Measurements from ENCODE around the gene FAM120B.

Gene FAM120B

GRCh38 chr6:170448751-170449630 lies 142.4 kb downstream of the FAM120B start:
- Histone ChIP-seq H3K36me3 (ENCODE audit: insufficient read depth, low read length) (no peaks in the 10 kb centered on the region), H3K27ac (ENCODE audit: low read length) (no peak overlapping the region), H3K79me2 (ENCODE audit: insufficient read depth, low read length) (no peaks in the 10 kb centered on the region), H2AFZ (ENCODE audit: low read depth, low read length) (no peak overlapping the region), H3K4me3 (ENCODE audit: low read depth in 1 of 2, low read length in 2 of 2) (no peak overlapping the region), H3K4me2 (ENCODE audit: insufficient read depth, low read length) (no peak overlapping the region), H3K9ac (ENCODE audit: low read depth, low read length) (no peak overlapping the region), H3K9me3 (ENCODE audit: insufficient read depth, low read length, severe bottlenecking) (no peaks in the 10 kb centered on the region), H4K20me1 (ENCODE audit: insufficient read depth, low read length) (no peaks in the 10 kb centered on the region), H3K27me3 (ENCODE audit: insufficient read depth, low read length, poor library complexity) (no peaks in the 10 kb centered on the region), H3K4me1 (ENCODE audit: insufficient read depth, low read length) (no peaks in the 10 kb centered on the region)
- ATAC-seq (ENCODE audit: insufficient read depth, low read depth), result no peak
- DNase-seq, result no peak
- TF ChIP-seq EZH2 (IDR thresholded peaks at IDR 0.05; ENCODE audit: borderline replicate concordance, low read depth, low read length, severe bottlenecking), result no peak
- no peak for TF ChIP-seq CTCF (IDR thresholded peaks at IDR 0.05; ENCODE audit: borderline replicate concordance, extremely low read depth, low read length, poor library complexity, severe bottlenecking)

- Histone ChIP-seq H3K27me3 (ENCODE audit: insufficient read depth, low read length, poor library complexity) (no peaks in the 10 kb centered on the region), H3K9me3 (ENCODE audit: insufficient read depth, low read length, severe bottlenecking) (no peaks in the 10 kb centered on the region), H4K20me1 (ENCODE audit: insufficient read depth, low read length) (no peaks in the 10 kb centered on the region), H2AFZ (ENCODE audit: low read depth, low read length) (no peak overlapping the region), H3K79me2 (ENCODE audit: insufficient read depth, low read length) (no peaks in the 10 kb centered on the region), H3K4me2 (ENCODE audit: insufficient read depth, low read length) (no peak overlapping the region), H3K27ac (ENCODE audit: low read length) (no peak overlapping the region), H3K4me1 (ENCODE audit: insufficient read depth, low read length) (peaks cover 9% of the 10 kb centered on the region), H3K9ac (ENCODE audit: low read depth, low read length) (no peak overlapping the region), H3K36me3 (ENCODE audit: insufficient read depth, low read length) (no peaks in the 10 kb centered on the region), H3K4me3 (ENCODE audit: low read depth in 1 of 2, low read length in 2 of 2) (no peak overlapping the region)
- ATAC-seq (ENCODE audit: insufficient read depth, low read depth), result no peak
- no peak for DNase-seq
- TF ChIP-seq CTCF (IDR thresholded peaks at IDR 0.05; ENCODE audit: borderline replicate concordance, extremely low read depth, low read length, poor library complexity, severe bottlenecking) (no peak), EZH2 (IDR thresholded peaks at IDR 0.05; ENCODE audit: borderline replicate concordance, low read depth, low read length, severe bottlenecking) (no peak)
Observed at GRCh38 chr6:170449835-170450753, 143.5 kb downstream of the FAM120B start.

GRCh38 chr6:170450916-170451761 lies 144.6 kb downstream of the FAM120B start:
- ATAC-seq (ENCODE audit: insufficient read depth, low read depth), result no peak
- DNase-seq, result no peak

More at GRCh38 chr6:170450916-170451761, 144.6 kb downstream of the FAM120B start:
- TF ChIP-seq EZH2 (IDR thresholded peaks at IDR 0.05; ENCODE audit: borderline replicate concordance, low read depth, low read length, severe bottlenecking), result no peak
- TF ChIP-seq CTCF (IDR thresholded peaks at IDR 0.05; ENCODE audit: borderline replicate concordance, extremely low read depth, low read length, poor library complexity, severe bottlenecking), result no peak
- Histone ChIP-seq H3K36me3 (ENCODE audit: insufficient read depth, low read length) (no peaks in the 10 kb centered on the region), H3K4me3 (ENCODE audit: low read depth in 1 of 2, low read length in 2 of 2) (no peak overlapping the region), H3K9ac (ENCODE audit: low read depth, low read length) (no peak overlapping the region), H3K27ac (ENCODE audit: low read length) (no peak overlapping the region), H4K20me1 (ENCODE audit: insufficient read depth, low read length) (no peaks in the 10 kb centered on the region), H3K9me3 (ENCODE audit: insufficient read depth, low read length, severe bottlenecking) (no peaks in the 10 kb centered on the region), H3K27me3 (ENCODE audit: insufficient read depth, low read length, poor library complexity) (no peaks in the 10 kb centered on the region), H3K79me2 (ENCODE audit: insufficient read depth, low read length) (no peaks in the 10 kb centered on the region), H2AFZ (ENCODE audit: low read depth, low read length) (no peak overlapping the region), H3K4me2 (ENCODE audit: insufficient read depth, low read length) (no peak overlapping the region), H3K4me1 (ENCODE audit: insufficient read depth, low read length) (peaks cover 9% of the 10 kb centered on the region)
